Stimulated activated CD8-positive, alpha-beta memory T cell treated with anti-CD3 and anti-CD28 coated beads, Interleukin-15, amount 100 ng/mL, for 24 hours (primary cell): ENCODE results near the gene SIN3B.

Experiments
- DNase-seq: peaks from one replicate; pipeline ENCODE4 v3.0.0-alpha.2; 2020; ENCODE audit warnings: low read depth

Gene SIN3B

DNA sequence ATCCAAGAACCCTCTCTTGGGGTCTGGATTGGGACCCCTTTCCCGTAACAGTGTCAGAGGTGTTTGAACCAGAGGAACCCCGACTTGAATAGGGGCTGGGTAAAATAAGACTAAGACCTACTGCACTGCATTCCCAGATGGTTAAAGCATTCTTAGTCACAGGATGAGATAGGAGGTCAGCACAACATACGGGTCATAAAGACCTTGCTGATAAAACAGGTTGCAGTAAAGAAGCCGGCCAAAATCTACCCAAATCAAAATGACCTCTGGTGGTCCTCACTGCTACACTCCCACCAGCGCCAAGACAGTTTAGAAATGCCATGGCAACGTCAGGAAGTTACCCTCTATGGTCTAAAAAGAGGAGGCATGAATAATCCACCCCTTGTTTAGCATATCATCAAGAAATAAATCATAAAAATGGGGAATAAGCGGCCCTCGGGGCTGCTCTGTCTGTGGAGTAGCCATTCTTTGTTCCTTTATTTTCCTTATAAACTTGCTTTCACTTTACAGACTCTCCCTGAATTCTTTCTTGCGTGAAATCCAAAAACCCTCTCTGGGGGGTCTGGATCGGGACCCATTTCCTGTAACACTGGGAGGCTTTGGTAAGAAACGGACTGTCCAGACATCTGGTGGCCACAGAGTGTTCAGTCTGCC, 4.4 kb upstream of the SIN3B start:
- DNase-seq = no peak

GRCh38 chr19:16825312-16826052, 3.7 kb upstream of the SIN3B start:
- no peak for DNase-seq

GRCh38 chr19:16829822-16830289, 658 bp downstream of the SIN3B start:
- no peak for DNase-seq

DNA sequence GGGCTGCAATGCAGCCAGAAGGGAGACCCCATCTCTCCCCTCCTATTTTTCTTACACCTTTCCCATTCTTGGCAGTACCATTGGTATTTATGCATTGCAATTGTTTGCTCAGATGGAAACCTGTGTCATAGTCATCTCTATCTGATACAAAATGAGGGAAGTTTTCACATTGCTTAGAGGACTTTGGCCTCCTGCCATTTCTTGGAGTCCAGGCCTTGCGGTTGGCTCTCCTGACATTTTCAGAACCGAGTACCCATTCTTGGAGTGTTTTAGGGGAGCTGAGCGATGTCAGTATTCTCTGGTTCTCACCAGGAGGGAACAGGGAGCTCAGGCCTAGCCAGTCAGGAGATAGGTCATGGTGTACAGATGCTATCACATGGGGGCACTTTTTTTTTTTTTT, 1.5 kb downstream of the SIN3B start:
- no peak for DNase-seq

DNA sequence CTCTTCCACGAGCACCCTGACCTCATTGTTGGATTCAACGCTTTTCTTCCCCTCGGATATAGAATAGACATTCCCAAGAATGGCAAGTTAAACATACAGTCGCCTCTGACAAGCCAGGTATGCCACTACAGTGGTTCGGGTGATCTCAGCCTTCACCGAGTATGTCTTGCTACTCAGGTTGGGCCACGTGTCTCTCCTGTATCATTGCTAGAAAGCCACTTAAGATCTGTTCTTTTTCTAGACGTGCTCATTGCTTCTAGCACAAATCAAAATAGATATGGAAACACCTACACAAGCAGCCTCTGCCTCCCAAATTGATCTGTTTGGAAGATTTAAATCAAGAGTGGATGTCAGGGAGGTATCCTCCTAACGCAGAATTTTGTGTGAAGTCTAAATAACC, 2.3 kb downstream of the SIN3B start:
- DNase-seq = no peak

- no peak for DNase-seq
Observed at GRCh38 chr19:16834747-16835146, 5.5 kb downstream of the SIN3B start.

- DNase-seq = no peak
Observed at GRCh38 chr19:16836115-16837034, 7.2 kb downstream of the SIN3B start.

- no peak for DNase-seq
Observed at GRCh38 chr19:16837035-16837362, 7.8 kb downstream of the SIN3B start.

DNA sequence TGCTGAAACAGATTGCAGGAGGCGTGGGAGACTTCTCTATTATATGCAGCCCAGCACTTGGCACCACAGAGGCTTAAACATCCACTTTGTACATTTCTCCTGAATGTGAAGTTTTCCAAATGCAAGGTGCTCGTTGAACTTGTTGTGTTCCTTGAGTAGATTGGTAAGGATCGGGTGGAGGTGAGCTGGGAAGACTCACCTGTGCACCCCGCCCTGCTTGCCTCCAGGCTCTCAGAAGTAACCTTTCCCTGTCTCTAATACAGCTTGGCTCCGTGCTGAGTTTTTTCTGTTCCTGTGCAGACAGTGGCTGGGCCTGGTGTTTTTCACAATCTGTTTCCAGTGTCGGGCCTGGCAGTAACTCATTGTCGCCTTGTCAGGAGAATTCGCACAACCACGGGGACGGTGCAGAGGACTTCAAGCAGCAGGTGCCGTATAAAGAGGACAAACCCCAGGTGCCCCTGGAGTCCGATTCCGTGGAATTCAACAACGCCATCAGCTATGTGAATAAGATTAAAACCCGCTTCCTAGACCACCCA, 12.3 kb downstream of the SIN3B start:
- no peak for DNase-seq

DNA sequence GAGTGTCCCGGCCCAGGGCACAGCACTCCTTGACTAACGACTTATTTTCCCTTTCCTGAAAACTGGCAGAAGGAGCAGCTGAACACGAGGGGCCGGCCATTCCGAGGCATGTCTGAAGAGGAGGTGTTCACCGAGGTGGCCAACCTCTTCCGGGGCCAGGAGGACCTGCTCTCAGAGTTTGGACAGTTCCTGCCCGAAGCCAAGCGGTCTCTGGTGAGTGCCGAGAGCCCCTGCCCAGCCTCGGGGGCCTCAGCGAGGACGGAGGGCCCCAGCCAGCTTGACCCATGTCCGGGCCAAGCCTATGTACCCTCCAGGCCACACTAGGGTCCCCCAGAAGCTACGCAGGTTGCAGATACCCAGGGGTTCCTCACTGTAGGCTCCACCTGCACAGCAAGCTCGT, 17.7 kb downstream of the SIN3B start:
- no peak for DNase-seq

- DNase-seq = no peak
Observed at GRCh38 chr19:16847430-16847829, 18.2 kb downstream of the SIN3B start.

- no peak for DNase-seq
Observed at GRCh38 chr19:16849168-16849567, 20.0 kb downstream of the SIN3B start.

DNA sequence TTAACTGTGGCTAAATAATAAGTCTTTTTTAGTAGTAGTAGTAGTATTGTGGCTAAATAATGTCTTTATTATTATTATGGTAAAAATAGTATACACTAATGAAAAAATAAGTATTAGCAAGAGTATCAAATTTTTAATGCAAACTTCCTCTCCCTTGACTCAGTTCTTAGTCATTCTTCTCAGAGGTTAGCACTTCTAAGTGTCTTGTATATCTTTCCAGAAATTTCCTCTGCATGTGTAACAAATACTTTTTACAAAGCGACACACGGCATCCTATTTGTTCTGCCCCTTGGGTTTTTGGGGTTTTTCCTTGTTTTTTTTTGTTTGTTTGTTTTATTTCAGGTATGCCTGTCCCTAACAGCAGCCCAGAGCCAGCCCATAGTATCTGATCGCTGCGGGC, 20.9 kb downstream of the SIN3B start:
- no peak for DNase-seq

DNA sequence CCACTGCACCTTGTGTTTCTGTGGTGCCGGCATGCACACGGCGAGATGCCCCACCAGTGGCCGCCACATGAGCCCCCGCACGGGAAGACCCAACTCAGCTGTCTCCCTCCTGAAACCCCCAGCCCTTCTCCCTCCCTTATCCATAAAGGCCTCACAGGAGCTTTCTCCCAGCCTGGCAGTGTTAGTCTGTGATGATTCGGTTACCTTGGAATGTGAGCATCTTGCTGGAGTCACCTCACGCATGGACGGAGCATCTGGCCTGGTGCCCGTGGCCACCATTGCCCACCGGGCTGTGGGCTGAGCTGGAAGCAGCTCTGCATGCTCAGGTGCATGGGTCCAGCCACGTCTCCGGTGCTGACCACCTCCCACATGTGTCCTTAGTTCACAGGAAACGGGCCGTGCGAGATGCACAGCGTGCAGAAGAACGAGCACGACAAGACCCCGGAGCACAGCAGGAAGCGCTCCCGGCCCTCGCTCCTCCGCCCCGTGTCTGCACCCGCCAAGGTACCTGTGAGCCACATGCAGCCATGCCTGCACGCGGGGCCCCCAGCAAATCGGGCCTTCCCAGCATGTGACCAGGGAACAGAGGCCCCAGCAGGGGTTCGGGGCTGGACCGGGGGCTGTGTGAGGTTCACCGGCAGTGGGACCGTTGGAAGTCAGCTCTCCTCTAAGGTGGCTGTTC, 22.0 kb downstream of the SIN3B start:
- no peak for DNase-seq

DNA sequence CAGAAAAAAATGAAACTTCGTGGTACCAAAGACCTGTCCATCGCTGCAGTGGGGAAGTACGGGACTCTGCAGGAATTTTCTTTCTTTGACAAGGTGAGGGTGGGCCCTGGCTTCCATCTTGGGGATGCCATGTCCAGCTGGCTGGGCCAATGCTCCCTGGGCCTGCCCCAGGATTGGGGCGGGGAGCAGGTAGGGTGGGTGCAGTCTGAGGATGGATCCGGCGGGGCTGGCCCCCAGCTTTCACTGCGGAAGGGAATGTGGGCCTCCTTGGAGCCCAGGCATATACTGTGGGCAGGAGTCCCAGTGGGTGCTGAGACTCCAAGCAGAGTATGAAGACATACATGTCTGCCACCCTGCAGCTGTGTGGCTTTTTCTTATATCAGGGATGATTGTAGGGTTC, 23.9 kb downstream of the SIN3B start:
- DNase-seq = no peak

DNA sequence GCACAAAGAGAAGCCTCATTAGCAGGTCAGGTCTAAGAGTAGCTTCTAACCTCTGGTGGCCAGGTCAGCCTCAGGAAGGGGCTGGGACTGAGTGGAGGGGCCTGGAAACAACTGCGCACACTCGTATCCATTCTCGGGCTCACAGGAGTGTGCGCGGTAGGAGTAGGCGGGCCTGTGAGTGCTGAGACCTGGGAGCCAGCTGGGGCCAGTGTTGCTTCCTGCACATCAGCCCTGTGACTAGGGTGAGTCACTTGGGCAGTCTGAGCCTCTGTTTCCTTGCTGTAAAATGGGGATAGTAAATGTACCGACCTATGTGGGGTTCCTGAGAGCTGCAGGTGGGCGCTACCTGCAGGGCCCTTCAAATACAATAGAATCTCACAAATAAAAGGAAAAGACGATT, 26.9 kb downstream of the SIN3B start:
- DNase-seq = no peak

DNA sequence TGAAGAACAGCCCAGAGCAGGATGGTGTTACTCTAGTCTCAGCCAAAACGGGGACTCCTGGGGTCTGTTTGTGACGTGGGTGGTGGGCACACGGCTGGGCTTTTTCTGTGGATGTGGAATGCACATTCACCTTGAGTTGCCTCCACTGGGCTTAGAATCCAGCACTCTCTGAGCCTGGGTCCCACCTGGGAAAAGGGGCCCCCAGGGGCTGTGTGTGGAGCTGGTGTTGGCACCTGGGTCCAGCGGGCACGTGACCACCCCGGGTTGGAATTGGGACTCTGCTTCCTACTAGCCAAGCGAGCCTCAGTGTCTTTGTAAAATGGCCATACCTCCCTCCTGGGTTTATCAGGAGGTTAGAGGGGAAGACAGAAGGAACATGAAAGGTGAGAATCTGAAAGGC, 30.4 kb downstream of the SIN3B start:
- DNase-seq = no peak

GRCh38 chr19:16860118-16860517, 30.9 kb downstream of the SIN3B start:
- DNase-seq = no peak

DNA sequence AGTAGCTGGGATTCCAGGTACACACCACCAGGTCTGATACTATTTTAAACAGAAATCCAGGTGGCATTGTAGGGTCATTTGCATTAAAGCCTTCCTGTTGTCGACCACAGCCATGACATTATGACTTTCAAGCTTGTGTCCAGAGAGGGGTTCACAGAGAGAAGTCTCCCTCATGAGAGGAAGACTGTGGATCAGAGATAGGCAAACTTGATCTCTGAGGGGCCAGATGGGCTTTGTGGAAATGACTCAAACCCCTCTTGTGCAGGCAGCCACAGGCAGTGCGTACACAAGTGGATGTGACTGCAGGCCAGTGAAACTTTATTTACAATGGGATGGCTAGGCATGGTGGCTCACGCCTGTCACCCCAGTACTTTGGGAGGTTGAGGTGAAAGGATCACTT, 31.8 kb downstream of the SIN3B start:
- no peak for DNase-seq

DNA sequence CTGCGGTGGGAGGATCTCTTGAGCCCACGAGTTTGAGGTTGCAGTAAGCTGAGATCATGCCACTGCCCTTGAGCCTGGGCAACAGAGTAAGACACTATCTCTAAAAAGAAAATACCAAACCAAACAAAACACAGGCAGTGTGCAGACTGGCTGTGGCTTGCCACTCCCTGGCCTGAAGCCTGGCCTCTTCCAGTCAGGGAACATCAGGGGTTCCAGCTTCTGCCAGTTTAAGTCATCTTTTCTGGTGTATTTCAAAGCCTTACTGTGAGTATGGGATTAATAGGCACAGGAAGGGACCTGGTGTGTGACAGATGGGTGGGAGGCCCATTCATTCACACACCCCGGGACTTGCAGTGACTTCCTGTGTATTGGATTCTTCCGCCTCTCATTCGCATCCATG, 32.6 kb downstream of the SIN3B start:
- no peak for DNase-seq

DNA sequence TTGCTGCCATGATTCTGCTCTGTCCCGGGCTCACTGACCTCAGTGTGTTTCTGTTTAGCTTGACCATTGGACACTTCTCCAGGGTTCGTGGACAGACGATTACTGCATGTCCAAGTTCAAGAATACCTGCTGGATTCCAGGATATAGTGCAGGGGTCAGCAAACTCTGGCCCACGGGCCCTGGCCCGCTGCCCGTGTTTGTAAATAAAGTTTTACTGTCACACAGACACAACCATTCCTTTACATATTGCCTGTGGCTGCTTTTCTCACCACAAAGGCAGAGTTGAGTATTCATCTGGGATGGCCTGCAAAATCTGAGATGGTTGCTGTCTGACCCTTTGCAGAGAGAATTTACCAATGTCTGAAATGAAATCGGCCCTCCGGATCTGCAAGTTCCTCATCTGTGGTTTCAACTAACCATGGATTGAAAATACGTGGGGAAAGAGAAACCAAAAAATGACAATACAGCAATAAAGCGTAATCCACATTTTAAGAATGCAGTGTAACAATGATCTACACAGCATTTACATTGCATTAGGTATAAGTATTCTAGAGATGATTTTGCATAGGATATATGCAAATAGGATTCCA, 33.7 kb downstream of the SIN3B start:
- no peak for DNase-seq

DNA sequence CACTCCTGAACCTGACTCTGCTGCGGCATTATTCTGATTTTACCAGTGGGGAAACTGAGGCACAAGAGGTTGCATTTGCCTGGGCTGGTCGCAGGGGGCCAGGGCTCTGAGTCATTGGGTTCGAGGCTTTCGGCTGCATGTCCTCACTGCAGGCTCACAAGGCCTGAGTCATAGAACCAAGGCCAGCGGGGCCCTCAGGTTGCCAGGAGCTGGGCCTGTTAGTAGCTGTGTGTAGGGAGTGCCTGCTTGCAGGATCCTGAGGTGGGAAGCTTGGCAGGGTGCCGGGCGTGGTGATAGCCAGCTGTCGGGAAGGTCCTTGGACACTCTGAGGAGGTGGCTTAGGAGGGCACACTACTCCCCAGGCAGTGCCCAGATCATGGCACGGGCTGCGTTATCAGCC, 38.0 kb downstream of the SIN3B start:
- DNase-seq = no peak
